ENCODE measurements around the gene GET4.
"Not testable (repeated sequence)": the region's sequence is repeated elsewhere in the genome, so short reads cannot be mapped to it uniquely, and the experiment has no call there.

GET4 gene

GRCh38 chr7:871900-872537 lies 4.3 kb upstream of the GET4 start:
- DNase-seq = no peak

- not testable (repeated sequence) for DNase-seq
These were observed 3.7 kb upstream of the GET4 start for GRCh38 chr7:872685-873084.

- peak; percentile 84 for DNase-seq
These were observed 2.9 kb upstream of the GET4 start for GRCh38 chr7:873367-874002.

GRCh38 chr7:874031-874749 lies 2.2 kb upstream of the GET4 start:
- DNase-seq = no peak

- DNase-seq = no peak
These were observed 1.3 kb upstream of the GET4 start for GRCh38 chr7:875051-875450.

- DNase-seq = no peak
These were observed 778 bp upstream of the GET4 start for GRCh38 chr7:875476-876076.

GRCh38 chr7:876972-877311 lies 588 bp downstream of the GET4 start:
- no peak for DNase-seq

- no peak for DNase-seq
These were observed 1.2 kb downstream of the GET4 start for GRCh38 chr7:877312-878232.

GRCh38 chr7:879093-879492 lies 2.7 kb downstream of the GET4 start:
- no peak for DNase-seq

GRCh38 chr7:879706-880105 lies 3.4 kb downstream of the GET4 start:
- no peak for DNase-seq

GRCh38 chr7:880450-880849 lies 4.1 kb downstream of the GET4 start:
- DNase-seq = no peak

- no peak for DNase-seq
These were observed 5.3 kb downstream of the GET4 start for GRCh38 chr7:881441-882234.

- DNase-seq = no peak
These were observed 6.1 kb downstream of the GET4 start for GRCh38 chr7:882336-883035.

- no peak for DNase-seq
These were observed 7.0 kb downstream of the GET4 start for GRCh38 chr7:883055-884021.

GRCh38 chr7:884191-885003 lies 8.0 kb downstream of the GET4 start:
- DNase-seq = no peak

- no peak for DNase-seq
These were observed 9.0 kb downstream of the GET4 start for GRCh38 chr7:885261-885892.

- DNase-seq = no peak
These were observed 9.7 kb downstream of the GET4 start for GRCh38 chr7:885893-886625.
